NCI-H510A treated with DMSO at 0.1 percent for 48 hours (cell line): ENCODE data around the gene CD69.
"Not testable (repeated sequence)": the region's sequence is repeated elsewhere in the genome, so short reads cannot be mapped to it uniquely, and the experiment has no call there.

ENCODE experiments used
- DNase-seq: peaks from one replicate; lab custom pipeline; 2025; lab: John Stamatoyannopoulos, UW

CD69 gene

DNA sequence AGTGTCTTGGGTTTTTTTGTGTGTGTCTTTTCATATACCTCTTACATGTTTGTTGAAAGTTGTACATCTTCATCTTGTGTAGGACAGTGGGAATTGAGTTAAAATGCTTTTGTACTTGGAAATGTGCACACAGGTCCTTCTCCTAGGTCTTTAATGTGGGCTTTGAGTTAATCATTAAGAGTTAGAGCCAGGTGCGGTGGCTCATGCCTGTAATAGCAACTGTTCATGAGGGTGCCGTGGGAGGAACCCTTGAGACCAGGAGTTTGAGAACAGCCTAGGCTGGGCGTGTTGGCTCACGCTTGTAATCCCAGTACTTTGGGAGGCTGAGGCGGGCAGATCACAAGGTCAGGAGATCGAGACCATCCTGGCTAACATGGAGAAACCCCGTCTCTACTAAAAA is 41.7 kb downstream of the CD69 start:
- no peak for DNase-seq

DNA sequence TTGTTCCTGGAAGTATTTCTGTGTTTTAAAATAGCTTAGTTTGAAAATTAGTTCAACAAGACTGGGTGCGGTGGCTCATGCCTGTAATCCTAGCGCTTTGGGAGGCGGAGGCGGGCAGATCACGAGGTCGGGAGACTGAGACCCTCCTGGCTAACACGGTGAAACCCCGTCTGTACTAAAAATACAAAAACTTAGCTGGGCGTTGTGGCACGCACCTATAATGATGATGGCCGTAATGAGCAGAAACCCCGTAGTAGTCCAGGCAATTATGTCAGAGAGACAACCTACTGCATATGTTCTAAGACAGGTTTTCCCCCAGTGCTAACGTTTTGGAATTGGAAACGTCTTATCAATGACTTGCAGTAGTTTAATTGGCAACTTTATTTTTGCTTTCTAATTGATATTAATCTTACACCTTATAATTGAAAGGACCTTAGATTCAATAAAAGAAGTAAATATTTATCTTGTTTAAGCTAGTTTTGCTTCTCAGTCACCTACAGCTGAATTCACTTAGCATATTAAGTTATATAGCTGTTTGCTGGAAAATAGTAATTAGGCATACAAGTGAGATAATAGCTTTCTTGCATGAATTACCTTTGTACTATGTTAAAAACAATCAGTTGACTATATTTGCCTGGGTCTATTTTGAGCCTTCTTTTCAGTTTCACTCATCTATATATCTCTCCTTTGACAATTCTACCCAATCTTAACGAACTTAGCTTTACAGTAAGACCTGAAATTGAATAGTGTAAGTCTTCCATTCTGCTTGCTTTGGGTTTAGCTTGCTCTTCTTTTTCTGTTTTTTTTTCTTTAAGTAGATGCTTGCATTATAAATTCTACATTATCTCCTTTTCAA is 43.4 kb downstream of the CD69 start:
- no peak for DNase-seq

DNA sequence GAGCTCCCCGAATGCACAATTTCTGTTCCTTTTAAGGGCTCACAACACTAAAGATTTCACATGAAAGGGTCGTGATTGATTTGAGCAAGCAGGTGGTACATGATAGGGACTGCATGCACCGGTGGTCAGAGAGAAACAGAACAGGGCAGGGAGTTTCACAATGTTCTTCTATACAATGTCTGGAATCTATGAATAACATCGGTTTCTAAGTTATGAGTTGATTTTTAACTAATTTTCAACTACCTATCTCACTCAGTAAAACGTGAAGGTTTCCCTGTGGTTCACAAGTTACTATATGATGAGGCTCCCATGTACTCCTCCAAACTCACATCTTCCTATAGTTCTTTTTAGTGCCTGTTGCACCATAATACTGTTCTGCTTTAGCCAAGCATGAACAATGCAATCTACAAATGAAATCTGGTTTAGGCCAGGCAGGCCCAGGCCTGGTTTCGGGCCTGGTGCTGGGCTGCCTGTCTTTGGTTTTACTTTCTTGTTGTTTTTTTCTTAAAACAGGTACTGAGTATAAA is 47.6 kb downstream of the CD69 start:
- not testable (repeated sequence) for DNase-seq

DNA sequence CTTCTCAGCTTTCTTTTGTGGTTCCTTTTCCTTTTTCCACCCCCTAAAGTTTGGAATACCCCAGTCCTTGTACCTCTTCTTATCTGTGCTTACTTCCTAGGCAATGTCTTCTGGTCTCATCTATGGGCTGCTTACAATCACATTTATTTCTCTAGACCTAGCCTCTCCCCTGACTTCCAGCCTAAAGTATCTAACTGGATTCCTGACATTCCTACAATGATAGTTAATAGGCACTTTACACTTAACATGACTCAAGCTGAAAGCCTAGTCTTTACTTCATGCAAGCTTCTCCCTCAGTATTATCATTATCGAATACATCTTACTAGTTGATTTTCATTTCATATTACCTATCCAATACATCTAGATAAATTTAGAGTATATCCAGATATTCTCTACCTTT is 49.0 kb downstream of the CD69 start:
- DNase-seq: no peak

DNA sequence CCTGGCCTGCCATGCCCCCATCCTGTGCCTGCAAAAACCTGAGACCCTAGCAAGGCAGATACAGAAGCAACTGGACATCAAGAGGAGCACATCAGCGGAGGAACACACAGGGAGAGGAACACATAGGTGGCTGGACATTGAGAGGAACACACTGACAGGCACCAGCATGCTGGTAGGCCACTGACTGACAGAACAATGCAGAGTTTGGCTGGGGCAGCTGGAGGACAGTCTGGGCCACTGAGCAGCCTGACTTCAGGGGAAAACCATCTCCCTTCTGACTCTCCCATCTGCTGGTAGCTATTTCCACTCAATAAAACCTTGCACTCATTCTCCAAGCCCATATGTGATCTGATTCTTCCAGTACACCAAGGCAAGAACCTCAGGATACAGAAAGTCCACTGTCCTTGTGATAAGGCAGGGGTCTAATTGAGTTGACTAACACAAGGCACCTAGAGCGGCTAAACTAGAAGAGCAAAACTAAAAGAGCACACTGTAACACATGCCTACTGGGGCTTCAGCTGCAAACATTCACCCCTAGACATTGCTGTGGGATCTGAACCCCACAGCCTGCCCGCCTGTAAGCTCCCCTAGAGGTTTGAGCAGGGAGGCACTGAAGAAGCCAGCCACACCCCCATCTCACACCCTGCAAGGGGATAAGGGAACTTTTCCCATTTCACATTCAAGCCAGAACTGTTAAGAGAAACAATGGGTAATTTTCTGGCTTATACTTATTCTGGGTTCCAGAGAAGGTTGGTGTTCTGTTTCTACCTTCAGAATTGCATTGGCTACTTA is 49.9 kb downstream of the CD69 start:
- no peak for DNase-seq

DNA sequence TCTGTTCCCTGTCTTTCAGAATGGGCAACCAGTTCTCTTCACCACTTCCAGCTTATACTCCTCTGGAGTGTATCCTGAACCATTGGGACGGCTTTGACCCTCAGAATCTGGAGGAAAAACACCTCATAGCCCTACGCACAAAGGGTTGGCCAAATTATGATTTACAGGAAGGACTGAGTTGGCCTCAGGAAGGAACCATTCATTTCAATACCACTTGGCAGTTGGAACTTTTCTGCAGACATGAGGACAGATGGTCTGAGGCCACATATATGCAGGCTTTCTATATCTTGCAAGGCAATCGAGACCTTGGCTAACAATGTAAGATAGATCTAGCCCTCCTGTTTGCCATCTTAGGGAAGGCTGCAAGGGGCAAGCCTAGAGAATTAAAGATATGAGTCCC is 51.8 kb downstream of the CD69 start:
- no peak for DNase-seq

DNA sequence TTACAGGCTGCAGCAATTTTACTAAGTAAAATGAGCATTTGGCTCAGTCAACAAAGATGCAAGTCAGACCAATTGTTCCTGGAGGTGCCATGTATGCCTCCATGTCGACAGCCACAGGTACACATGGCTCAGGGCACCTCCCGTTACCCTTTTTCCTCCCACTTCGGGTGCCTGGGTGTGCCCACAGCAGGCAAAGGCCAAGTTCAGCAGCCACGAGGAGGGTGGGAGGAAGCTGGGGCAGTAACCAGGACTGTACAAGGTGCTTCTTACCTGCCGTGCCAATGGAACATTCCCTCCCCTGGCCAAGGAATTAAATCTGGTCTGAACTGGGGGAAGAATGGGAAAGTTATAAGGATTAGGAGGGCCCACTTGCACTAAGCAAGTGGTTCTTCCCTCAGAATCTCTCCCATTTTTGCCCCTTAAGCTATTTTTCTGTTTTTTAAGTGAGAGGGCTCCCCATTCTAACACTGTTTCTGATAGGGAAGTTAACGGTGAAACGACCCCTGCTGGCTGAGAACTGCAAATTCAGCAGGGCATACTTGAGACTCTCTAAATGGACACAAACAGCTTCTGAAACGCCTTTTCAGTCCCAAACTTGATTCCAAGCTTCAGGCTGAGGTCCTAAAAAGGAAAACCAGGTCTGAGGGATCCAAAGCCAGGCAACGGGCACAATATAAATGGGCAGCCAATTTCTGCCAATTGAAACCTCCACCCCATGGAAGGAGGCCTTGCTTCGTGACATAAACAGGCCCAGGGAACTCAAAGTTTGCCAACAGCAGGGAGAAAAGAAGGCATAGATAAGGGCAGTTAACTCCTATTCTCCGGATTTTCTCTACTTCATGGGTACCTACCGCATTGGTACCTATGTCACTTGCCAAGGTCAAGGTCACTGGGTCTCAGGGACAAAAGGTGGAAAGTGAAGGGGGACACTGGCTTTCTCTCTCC is 52.6 kb downstream of the CD69 start:
- DNase-seq: peak; percentile 14

DNA sequence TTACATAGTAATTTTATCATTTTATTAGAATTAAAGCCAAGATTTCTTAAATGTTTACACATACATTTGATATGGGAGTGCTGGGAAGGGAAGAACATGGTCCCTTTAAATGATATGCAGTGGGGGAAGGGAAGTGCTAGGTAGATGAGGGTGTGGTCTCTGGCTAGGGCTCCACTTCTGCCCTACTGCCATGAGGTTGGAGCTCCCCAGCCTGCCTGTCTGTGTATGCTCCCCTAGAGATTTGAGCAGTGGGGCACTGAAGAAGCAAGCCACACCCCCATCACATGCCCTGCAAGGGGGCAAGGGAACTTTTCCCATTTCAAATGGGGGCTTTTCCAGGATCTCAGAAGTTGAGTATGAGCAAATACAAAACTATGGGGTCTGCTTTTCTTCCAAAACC is 53.3 kb downstream of the CD69 start:
- DNase-seq: no peak

DNA sequence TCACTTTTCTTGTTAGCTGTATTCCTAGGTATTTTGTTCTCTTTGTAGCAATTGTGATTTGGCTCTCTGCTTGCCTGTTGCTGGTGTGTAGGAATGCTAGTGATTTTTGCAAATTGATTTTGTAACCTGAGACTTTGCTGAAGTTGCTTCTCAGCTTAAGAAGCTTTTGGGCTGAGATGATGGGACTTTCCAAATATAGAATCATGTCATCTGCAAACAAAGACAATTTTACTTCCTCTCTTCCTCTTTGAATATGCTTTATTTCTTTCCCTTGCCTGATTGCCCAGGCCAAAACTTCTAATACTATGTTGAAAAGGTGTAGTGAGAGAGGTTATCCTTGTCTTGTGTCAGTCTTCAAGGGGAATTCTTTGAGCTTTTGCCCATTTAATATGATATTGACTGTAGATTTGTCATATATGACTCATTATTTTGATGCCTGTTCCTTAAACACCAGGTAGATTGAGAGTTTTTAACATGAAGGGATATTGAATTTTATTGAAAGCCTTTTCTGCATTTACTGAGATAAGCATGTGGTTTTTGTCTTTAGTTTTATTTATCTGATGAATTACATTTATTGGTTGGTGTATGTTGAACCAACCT is 54.5 kb downstream of the CD69 start:
- no peak for DNase-seq

DNA sequence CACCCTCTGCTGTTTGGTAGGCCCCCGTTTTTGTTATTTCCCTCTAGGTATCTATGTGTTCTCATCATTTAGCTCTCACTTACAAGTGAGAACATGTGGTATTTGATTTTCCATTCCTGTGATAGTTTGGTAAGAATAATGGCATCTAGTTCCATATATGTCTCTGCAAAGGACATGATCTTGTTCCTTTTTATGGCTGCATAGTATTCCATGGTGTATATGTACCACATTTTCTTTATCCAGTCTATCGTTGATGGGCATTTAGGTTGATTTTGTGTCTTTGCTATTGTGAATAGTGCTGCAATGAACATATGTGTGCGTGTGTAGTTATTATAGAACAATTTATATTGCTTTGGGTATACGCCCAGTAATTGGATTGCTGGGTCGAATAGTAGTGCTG is 56.1 kb downstream of the CD69 start:
- not testable (repeated sequence) for DNase-seq
